HG03103 (cell line): Measurements from ENCODE around the gene ARID5B.

Experiments used
- ATAC-seq: cut with Tn5 transposase; IDR thresholded peaks from one replicate; pipeline ENCODE4 v1.9.1; 2021; ENCODE audit warnings: low read depth; ENCODE audit not compliant: unreplicated experiment

ARID5B gene

DNA sequence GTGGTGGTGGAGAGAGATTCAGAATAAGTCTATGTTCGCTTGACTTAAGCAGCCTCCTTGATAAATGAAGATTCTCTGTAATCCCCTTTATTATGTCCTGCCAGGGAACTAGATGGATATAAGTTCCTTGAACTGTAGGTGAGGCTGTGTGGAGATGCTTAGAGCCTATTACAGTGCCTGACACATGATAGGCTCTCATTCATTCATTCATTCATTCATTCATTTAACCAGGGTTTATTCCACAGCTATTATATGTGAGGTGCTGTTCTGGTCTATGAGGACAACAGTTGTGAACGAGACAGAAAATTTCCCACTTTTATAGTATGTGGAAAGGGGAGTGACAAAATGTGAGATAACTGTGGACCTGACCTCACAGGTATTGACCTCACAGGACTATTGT, 105.6 kb downstream of the ARID5B start:
- no peak for ATAC-seq

DNA sequence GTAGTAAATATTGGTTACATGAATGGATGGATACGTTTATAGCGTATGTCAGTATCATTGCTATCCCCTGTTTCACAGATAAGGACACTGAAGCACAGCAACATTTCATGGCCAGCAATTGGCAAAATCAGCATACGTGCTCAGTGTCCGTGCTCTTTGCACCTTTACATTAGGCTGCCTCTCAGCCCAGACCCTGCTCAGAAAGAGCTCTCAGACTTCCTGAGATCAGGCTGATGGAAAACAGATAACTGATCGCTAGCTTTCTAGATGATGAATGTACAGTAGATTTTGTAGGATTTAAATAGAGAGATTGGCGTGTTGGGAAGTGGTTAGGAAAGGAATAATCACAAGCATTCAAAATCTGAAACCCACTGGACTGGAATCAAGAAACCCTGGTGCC, 106.7 kb downstream of the ARID5B start:
- ATAC-seq: no peak

DNA sequence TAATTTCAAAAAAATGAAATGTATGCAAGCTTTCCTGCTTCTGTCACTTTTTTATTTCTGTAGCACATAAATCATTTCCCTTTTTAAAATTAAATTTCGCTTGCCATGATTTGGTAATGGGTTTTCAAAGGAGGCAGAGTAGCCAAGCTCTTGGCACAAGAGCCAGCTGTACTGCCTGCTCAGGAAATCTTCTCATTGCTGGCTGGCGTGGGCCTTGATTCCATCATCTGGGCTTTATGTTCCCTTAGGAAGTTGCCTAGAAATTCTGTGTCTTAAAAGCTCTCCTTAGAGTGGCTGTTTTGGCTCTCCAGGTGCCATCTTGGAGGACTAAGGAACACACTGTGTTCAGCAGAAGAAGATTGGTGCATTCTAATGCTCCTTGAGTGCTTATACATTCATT, 107.4 kb downstream of the ARID5B start:
- no peak for ATAC-seq

DNA sequence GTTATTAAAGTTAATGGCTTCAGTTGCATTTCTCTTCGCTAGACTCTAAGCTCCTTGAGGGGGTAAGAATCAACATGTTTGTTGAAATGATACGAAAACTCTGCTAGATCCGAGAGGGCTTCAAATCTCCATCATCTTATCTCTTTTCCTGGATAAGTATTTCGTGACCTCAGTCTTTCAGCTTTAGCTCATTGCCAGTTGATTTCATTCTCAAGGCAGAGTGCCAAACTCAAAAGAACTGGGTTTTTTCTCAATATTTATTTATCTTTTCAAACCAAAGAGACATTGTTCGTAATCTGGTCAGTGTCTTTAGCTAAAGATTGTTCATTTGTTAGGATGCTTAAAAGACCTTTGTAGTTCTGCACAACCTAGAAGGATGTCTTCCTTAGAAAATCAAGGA, 108.9 kb downstream of the ARID5B start:
- no peak for ATAC-seq

DNA sequence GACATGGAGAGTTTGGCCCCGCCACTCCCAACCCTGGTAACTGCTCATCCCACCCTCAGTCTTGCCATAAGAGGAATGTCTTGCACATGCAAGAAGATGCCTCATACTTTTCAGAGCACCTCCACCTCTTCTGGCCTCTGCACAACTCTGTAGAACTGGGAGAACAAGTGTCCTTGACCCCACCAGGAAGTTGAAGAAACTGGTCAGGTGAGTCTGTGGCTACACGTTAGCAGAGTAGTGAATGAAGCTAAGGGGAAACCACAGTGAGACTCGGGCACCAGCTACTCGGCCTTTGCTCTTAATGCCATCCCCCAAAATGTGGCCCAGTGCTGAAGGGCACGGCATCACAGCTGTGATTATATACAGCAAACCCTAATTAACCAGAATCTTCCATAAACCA, 110.1 kb downstream of the ARID5B start:
- ATAC-seq: no peak

DNA sequence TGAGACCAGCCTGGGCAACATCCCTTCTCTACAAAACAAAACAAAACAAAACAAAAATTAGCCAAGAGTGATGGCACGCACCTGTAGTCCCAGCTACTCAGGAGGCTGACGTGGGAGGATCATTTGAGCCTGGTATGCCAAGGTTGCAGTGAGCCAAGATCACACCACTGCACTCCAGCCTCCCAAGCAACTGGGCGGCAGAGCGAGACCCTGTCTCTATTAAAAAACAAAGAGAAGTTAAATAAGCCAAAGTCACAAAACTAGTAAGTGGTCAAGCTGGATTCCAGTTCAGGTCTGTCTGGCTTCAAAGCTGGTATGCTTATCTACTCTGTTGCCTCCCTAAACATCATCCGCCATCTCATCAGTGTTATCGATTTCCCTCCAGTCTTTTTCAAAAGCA, 110.8 kb downstream of the ARID5B start:
- no peak for ATAC-seq

DNA sequence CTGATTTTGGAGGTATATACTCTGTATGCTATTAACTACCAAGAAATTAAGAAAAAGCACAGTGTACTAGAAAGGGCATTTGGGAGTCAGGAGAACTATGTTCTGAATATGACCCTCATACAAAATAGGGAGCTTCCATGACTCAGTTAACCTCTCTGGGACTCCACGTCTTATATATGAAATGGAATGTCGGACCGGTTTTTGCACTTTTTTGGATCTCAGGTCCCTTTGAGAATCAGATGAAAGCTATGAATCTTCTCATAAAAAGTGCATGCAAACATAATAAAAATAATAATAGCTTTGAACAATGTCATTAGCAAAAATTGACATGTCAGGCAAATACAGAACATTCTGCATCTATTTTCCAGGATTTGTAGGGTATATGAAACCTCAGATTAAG, 113.0 kb downstream of the ARID5B start:
- no peak for ATAC-seq

DNA sequence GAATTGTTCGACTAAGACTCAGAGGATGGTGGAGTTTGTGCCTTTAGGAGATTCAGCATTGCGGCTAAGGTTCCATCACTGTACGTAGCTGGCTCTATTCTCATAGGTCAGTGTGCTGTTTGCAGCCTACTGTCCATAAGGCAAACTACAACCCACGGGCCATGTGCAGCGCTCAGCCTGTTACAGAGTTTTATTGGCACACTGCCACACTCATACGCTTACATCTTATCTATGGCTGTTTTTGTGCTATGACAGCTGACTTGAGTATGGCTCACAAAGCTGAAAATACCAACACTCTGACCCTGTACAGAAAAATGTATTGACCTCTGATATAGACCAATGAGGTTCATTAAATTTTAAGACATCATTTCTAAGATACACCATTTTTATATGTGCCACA, 114.5 kb downstream of the ARID5B start:
- no peak for ATAC-seq

DNA sequence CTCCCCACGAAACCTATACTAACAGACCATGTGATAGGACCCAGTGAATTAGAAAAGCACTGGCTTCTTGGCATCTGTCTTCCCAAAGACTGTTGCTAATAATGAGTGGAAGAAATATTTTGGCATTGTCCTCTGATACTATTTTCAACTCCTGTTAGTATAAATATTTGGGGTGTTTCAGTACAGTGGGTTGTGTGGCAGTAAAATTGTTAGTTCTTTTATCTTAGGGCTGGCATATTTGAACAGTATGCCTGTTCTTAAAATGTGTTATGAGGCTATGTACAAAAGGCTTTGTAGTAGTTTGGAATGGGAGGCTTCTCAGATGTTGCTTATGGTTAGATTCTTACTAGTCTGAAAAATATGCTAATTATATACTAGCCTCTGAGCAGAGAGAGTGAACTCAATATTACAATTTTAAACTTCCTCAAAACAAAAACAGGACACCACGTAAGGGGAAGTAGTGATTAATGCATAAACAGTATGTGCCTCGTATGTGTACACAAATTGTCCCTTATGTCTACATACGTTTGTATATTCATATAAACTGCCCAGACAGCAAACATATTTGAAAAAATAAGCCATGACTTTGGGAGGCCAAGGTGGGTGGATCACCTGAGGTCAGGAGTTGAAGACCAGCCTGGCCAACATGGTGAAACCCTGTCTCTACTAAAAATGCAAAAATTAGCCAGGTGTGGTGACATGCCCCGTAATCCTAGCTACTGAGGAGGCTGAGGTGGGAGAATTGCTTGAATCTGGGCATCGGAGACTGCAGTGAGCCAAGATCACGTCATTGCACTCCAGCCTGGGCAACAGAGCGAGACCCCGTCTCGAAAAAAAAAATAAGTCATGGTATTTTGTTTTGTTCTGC, 115.4 kb downstream of the ARID5B start:
- peak; percentile 61 for ATAC-seq

DNA sequence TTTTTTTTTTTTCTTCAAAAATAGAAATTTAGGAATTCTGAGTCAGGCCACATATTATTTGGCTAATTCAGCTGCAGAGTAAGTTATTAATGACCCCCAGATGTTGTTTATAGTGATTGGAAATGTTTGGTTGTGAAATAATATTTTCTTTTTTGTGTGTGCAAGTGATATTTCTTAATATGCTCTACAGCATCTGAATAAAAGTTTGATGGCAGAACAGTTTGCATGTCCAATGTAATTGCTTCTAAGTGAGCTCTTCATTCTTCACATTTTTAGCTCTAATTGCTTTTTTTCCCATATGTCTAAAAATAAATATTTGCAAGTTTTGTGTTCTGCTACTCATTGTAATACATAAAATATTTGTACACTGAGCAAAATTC, 116.0 kb downstream of the ARID5B start:
- no peak for ATAC-seq

DNA sequence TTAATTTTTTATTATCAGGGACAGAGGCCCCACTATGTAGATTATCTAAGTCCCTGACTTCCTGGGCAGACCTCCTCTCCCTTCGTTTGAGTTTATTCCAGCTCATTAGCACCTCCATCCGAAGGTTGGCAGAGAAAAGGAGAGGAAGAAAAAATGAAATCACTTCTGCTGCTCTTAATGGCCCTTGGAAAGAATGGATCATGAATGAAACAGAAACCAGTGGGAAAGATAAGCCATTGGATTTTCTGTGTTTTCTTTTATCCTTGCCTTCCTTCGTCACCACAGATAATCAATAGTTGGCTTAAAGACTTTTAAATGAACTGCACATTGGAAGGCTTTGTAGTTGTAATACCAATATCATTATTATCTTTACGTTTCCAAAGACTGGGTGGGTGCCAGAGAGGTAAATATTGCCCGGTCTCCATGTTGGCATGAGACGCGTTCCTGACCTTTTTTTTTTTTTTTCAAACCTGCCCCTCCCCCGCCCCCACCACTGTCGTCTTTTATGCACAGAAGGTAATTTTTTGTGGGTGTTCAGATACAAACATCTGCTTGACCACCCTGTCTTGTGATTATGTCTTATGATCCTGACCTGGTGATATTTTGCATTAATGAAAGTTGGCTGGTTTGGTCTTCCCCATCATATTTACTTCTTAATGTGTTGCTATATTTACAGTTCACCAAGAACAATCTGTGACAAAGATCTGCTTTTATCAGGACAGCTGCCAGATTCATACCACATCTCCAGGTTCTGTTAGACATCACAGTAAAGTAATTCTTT, 116.8 kb downstream of the ARID5B start:
- no peak for ATAC-seq

DNA sequence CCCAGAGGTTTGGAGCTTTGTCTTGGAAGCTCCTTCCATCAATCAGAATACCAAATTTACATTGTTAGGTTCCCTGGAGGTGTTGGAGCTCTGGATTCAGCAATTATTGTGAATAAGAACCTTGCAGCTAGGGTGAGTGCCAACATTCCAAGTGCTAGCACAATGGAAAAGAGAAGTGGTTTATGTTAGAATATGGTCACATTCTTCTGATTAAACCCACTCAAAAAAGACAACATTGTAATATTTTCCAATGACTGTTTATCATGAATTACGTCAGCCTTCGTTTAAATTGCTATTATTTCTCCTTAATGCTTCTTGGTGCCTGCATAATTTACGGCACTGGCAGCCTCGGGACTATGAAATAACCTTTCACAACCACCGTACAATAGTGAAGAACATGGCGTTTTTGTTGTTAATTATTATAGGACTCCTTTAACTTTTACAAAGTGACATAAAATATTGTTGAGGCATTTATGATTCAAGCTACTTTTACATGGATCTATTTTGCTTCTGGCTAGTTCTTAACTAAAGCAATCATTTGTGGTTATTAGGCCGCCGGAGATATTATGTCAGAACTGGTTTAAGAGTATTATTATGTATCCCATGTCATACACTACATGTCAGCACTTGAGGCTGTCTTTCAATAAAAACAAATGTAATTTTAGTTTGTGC, 117.7 kb downstream of the ARID5B start:
- ATAC-seq: no peak

DNA sequence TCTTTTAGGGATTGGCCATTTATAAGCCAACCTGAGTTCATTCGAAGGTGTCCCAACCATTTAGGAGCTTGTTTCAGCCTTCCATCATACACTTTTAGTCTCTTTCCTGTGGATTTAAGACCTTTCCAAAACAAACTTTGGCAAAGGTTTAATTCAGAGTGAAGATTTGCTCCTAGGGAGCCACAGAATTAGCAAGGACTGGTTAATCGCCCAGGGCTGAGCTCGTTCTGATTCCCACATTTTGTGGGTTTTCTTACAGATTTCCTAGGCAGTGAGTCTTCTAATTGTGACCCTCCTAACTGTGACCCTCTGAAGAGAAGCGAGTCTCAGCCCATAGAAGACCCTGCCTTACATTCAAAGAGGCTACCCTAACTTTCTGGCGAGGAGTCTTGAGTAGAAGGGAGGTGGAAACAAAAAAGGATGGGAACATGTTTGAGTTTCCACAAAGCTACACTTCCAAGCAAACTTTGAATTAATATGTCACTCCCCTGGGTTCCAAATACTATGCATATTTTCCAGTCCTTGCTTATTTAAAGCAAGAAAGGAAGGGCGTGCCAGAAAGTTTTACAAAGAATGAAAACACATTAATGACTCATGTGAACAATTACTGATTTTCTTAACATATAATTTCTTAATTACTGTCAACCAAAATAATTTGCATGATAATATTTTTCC, 118.3 kb downstream of the ARID5B start:
- no peak for ATAC-seq

DNA sequence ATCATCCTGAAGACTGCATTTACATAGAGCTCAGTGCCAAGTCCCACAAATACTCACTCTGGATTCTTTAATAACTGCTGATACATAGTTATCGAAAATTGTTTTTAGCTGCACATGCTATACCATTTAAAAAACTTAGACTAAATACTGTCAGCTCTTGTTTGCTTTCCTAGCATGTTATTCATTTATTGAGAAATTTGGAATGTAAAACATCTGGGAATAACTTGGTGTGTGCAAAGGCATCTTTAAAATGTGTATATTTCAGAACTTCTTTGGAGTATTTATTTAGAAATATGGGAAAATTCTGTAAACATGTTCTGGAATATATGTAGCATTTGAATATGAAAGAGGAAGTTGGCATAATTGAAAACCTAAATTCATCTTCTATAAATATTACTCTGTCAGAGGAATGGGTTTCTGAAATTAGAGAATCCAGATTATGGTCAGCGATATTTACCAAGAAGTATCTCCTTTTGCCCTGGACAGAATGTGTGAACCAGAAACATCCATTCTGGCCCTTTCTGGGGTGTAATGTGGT, 119.7 kb downstream of the ARID5B start:
- no peak for ATAC-seq

DNA sequence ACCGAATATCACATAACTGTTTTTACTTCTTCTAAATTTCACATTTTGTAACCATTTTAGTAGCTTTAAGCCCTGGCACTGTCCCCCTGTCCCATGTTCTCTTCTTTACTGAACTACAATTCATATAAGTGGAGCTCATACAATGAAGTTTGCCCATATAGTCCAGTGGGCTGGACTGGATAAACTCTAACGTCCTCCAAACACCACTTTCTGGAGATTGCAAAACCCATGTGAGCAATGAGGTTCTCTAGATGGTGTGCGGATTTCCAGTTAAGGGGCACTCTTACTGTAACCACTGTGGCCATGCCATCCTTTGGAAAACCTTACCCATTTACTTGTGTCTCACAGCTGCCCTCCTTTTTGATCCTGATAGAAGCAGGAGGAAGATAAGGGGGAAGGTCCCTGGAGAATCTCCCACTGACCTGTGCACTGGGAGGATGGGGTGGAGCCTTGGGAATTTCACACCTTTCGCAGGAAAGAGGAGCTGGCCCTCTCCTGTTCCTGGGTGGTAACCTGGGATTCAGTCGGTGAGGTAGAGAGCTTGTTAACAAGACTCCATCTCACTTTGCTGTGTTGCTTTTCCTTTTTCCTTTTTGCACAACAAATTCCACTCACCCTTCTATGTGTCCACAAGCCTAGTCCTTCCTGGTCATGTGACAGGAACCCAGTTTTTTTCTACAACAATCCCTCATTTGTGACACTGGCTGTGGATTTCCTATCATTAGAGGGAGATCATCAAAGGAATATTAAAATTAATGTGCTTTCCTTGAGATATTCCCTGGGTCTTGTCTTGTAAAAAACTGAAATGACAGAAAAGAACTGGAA, 120.7 kb downstream of the ARID5B start:
- no peak for ATAC-seq

DNA sequence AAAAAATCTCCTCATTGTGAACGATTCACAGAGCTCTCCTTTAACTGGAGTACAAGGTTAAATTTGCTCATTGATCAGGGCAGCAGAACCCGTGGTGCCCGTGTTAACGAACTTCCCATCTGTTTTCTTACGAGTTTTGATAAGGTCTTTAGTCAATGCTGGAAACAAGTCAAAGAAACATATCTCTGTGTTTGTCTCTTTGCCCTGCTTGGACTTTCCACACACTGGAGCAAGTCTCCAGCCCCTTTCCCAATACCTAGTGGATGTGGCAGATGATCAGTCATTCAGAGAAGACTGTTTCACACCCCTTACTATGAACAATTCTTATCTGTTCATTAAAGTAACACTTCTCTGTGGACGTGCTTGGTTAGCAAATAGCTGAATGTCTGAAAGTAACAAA, 121.3 kb downstream of the ARID5B start:
- no peak for ATAC-seq

DNA sequence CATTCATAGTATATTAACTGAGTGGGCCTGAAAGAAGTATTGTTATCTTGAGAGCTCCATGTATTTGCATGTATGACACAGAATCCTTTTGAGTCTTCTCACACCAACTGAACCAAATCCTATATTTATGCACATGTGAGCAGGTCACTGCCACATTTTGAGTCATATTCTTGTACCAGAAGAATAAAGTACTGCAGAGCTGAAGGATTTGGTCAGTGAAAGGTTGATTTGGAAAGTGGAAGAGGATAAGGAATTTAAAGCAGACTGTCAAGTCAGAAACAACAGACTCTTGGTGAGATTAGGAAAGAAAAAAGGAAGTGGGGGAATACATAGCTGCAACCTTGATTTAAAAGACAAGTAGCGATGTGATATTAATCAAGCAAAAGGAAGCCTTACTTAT, 121.8 kb downstream of the ARID5B start:
- ATAC-seq: no peak

DNA sequence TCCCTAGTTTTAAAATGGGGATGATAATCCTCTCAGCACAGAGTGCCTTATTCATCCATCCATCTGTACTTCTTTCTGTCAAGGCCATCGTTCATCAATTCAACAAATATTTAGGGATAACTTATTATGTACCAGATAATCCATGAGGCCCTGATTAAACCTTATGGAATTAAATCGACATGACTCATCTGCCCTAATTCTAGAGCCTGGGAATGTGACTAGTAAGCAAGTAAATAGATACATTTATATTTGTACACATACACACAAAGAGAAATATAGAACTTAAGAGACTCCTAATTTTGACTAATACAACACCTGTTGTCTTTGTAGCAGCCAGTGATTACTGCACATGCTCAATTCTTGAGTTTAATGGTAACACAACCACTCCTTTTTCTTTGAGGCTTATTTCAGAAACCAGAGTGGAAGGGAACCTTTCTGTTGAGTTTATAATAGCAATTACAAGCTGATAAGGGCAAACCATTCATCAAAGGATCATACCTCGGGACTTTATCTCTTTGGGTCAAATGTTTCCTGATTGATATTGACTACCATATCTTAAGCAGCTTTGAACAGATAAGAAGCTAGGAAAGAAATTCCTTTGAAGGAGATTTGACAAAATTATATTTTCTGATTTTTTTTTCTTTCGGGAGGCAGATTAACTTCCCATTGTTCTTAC, 122.7 kb downstream of the ARID5B start:
- no peak for ATAC-seq

DNA sequence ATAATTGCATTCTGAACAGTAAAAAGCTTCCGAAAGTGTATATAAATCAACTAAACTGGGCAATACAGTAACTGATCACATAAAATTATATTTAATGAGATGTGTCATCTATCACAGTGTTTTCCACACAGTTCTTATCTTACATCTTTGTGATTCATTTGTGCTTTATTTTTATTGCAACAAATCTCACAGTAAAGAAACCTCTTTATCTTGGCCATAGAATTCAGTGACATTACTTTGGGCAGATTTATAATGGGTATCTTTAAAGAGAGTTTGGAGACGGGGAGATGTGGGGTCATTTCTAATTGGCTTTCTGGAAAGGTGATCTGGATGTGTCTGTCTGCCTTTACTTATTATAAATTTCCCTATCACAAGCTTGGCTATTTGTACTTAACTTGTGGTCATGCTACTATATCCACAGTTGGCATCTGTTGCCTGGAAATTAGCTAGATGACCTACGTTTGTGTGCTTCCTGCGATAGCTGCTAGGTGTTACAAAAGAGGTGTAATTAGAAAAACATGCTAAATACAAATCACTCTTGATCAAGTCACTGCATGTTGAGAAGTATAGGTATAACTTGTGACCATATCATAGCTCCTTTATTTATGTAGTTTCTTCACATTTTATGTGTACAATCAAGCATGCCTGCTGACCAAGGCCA, 123.8 kb downstream of the ARID5B start:
- ATAC-seq: no peak
